ENCODE data around the gene TGFBR3. TPM values are rescaled to one million over a fixed set of nuclear protein-coding genes. Genes with fewer than 3 reads are reported as not detected.

TGFBR3 gene
- total and polyA plus RNA-seq, 9 of the 15 experiments (the other 6 are each of a cell fraction or from before 2014, with no cell fraction given) = 3.6 to 32.4 (median 15.6) TPM

DNA sequence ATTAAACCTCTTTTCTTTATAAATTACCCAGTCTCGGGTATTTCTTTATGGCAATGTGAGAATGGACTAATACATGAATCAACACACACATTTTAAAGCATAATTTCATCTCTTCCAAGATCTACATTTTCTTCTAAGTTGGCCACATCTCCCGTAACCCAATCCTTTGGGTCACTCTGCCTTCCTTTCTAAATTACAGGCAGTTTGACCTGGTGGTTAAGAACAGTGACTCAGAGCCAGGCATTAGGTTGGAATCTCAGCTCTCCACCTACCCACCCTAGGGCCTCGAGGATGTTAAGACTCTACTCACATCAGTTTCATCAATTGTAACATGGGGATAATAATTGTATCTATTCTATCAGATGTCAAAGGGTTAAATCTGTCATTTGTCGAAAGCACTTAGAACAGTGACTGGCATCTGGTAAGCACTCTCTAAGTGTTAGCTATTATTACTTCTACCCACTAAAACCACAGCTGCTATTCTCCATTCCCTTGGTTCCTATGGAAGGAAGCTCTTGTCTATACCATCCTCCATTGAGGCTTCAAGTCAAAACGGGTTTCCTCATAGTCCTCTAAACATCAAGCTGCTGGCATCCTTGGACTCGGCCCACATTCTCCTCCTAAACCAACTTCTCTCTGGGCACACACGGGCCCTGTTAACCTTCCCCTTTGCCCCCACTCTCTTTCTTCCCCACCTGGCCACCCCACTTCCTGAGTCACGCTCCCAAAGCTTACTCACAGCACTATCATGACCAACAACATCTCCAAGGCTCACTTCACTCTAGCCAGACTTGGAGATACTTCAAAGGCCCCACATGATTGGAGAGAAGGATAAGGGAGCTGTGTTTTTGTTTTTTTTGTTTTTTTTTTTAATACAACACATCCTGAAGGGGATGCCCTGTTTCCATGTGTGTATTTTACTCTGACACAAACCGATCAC is 116.9 kb downstream of the TGFBR3 start (continued):
- TF ChIP-seq, protein P1, sequence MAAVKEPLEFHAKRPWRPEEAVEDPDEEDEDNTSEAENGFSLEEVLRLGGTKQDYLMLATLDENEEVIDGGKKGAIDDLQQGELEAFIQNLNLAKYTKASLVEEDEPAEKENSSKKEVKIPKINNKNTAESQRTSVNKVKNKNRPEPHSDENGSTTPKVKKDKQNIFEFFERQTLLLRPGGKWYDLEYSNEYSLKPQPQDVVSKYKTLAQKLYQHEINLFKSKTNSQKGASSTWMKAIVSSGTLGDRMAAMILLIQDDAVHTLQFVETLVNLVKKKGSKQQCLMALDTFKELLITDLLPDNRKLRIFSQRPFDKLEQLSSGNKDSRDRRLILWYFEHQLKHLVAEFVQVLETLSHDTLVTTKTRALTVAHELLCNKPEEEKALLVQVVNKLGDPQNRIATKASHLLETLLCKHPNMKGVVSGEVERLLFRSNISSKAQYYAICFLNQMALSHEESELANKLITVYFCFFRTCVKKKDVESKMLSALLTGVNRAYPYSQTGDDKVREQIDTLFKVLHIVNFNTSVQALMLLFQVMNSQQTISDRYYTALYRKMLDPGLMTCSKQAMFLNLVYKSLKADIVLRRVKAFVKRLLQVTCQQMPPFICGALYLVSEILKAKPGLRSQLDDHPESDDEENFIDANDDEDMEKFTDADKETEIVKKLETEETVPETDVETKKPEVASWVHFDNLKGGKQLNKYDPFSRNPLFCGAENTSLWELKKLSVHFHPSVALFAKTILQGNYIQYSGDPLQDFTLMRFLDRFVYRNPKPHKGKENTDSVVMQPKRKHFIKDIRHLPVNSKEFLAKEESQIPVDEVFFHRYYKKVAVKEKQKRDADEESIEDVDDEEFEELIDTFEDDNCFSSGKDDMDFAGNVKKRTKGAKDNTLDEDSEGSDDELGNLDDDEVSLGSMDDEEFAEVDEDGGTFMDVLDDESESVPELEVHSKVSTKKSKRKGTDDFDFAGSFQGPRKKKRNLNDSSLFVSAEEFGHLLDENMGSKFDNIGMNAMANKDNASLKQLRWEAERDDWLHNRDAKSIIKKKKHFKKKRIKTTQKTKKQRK (IDR thresholded peaks at IDR 0.05; ENCODE audit: borderline replicate concordance, low read depth, low read length) = no peak
- 0 out of 2 replicates have a peak, but pooled peaks have one; percentile 11 for TF ChIP-seq ZNF384 (IDR thresholded peaks at IDR 0.05; ENCODE audit: low read depth, low read length)
- no peak for TF ChIP-seq NR2C1 (IDR thresholded peaks at IDR 0.05)
- no peak for TF ChIP-seq NR2C1 (tag; IDR thresholded peaks at IDR 0.05)
- no peak for TF ChIP-seq MCM5 (IDR thresholded peaks at IDR 0.05; ENCODE audit: low read depth)
- no peak for TF ChIP-seq HEY1 (CRISPR knock-in tag; IDR thresholded peaks at IDR 0.05; ENCODE audit: borderline replicate concordance)
- TF ChIP-seq BCL6 (CRISPR knock-in tag; IDR thresholded peaks at IDR 0.05) = no peak
- TF ChIP-seq ETV6 (IDR thresholded peaks at IDR 0.05; ENCODE audit: borderline replicate concordance in 1 of 2, low read depth in 2 of 2, low read length in 1 of 2) = no peak
- no peak for TF ChIP-seq ETV6 (CRISPR knock-in tag; IDR thresholded peaks at IDR 0.05; ENCODE audit: borderline replicate concordance)
- no peak for TF ChIP-seq SRSF9 (IDR thresholded peaks at IDR 0.05; ENCODE audit: borderline replicate concordance, low read depth, low read length)
- TF ChIP-seq, protein P2, sequence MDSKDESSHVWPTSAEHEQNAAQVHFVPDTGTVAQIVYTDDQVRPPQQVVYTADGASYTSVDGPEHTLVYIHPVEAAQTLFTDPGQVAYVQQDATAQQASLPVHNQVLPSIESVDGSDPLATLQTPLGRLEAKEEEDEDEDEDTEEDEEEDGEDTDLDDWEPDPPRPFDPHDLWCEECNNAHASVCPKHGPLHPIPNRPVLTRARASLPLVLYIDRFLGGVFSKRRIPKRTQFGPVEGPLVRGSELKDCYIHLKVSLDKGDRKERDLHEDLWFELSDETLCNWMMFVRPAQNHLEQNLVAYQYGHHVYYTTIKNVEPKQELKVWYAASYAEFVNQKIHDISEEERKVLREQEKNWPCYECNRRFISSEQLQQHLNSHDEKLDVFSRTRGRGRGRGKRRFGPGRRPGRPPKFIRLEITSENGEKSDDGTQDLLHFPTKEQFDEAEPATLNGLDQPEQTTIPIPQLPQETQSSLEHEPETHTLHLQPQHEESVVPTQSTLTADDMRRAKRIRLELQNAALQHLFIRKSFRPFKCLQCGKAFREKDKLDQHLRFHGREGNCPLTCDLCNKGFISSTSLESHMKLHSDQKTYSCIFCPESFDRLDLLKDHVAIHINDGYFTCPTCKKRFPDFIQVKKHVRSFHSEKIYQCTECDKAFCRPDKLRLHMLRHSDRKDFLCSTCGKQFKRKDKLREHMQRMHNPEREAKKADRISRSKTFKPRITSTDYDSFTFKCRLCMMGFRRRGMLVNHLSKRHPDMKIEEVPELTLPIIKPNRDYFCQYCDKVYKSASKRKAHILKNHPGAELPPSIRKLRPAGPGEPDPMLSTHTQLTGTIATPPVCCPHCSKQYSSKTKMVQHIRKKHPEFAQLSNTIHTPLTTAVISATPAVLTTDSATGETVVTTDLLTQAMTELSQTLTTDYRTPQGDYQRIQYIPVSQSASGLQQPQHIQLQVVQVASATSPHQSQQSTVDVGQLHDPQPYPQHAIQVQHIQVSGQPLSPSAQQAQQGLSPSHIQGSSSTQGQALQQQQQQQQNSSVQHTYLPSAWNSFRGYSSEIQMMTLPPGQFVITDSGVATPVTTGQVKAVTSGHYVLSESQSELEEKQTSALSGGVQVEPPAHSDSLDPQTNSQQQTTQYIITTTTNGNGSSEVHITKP (IDR thresholded peaks at IDR 0.05; ENCODE audit: partially characterized antibody) = no peak
- TF ChIP-seq IFI16 (CRISPR knock-in tag; IDR thresholded peaks at IDR 0.05) = no peak
- peak; percentile 42; the same call in 1 of the 2 replicates for TF ChIP-seq TCF3 (CRISPR knock-in tag; IDR thresholded peaks at IDR 0.05)
- no peak for TF ChIP-seq PRPF4 (IDR thresholded peaks at IDR 0.05; ENCODE audit: insufficient read depth, low read depth, low read length, poor library complexity, severe bottlenecking)
- peak; percentile 71; the same call in 1 of the 2 replicates for TF ChIP-seq DPF2 (IDR thresholded peaks at IDR 0.05)
- TF ChIP-seq MEF2D (tag; conservative IDR thresholded peaks at IDR 0.05; ENCODE audit: low read depth) = no peak
- TF ChIP-seq ZNF274 (IDR thresholded peaks at IDR 0.05; ENCODE audit: borderline replicate concordance, low read depth, low read length) = no peak
- no peak for TF ChIP-seq SP1 (CRISPR knock-in tag; IDR thresholded peaks at IDR 0.05)
